ENCODE results near the gene UMAD1.

The UMAD1 gene

DNA sequence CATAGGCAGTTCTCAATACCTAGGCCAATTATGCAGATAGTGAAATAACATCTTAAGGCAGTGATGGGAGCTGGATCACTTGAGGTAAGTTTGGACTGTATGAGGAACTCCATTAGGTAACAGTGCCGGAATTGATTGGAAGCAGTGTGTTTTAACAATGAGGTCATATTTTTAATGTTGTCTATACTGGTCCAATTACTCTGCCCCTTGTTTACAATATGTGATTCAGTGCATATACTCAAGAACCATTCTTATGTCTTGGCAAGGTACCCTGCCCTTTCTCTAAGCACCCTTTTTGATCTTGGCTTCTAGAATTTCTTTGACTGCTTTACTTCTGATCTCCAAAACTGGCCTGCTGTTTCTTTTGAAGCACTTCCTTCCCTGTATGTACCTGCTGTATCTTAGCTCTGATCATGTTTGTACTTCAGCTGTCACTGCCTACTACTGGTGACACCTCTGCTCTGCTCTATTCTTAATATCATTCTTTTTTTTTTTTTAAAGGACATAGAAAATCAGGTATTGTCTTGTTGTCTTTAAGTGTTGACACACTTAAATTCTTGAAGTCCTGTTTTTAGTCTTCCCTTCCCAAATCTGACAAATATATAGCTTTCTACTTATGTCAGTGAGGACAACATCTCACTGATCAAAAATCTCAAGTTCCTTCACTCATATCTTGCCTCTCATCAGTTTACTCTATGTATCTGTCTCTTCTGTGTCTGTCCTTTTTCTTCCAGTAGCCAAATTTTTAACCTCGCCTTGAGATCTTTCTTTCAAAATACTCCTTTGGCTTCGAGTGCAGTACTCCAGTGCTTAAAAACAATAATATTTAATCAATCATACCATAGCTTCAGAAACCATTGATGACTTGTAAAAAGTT, 124.2 kb downstream of the UMAD1 start:
- DNase-seq (ENCODE audit: low spot score): no peak

- no peak for DNase-seq (ENCODE audit: low spot score)
Observed at GRCh38 chr7:7765422-7765821, 124.9 kb downstream of the UMAD1 start.

- no peak for DNase-seq (ENCODE audit: low spot score)
Observed at GRCh38 chr7:7766671-7767070, 126.1 kb downstream of the UMAD1 start.

- DNase-seq (ENCODE audit: low spot score): no peak
Observed at GRCh38 chr7:7768977-7769709, 128.6 kb downstream of the UMAD1 start.

- peak; percentile 35 for DNase-seq (ENCODE audit: low spot score)
Observed at GRCh38 chr7:7769710-7770627, 129.4 kb downstream of the UMAD1 start.

- DNase-seq (ENCODE audit: low spot score): no peak
Observed at GRCh38 chr7:7771452-7771851, 130.9 kb downstream of the UMAD1 start.

- peak; percentile 9 for DNase-seq (ENCODE audit: low spot score)
Observed at GRCh38 chr7:7772397-7772821, 131.9 kb downstream of the UMAD1 start.

DNA sequence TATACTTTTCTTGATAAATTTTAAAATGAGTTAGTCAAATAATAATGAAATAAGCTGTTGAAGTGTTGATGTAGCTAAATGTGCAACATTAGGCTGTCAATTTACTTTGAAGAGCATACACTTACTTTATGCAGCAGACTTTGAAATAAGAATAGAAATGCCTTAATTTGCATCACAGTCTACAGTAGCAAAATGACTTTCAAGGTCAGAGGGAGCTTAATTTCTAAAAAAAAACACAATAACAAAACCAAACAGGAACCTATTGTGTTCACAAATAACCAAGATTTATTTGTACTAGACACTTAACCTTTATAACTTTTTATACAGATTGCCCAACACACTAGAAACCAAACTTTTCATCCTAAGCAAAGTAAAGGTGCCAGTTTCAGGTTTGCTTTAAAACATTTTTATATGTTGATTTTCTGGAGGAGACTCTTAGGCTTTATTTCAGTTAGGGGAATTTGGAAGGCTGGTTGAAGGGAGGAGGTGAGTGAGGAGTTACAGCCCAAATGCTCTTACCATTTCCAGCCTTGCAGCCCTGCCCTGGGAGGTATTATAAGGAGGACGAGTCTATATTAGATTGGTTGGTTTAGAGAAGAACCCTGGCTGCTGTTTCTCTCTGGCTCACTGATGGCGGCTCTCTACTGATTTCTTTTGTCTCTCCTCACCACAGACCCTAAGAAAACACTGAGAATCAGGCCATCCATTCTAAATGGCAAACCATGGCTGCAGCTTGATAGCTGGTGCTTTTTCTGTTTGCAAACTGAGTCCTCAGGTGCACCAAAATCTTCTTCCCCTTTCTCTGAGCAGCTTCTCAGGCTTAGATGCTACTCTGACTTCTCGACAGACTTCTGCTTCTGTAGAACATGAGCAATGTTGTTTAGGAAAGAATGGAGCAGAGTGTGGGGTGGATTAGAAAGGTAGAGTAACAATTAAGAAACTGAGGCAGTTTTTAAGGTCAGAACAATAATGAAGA, 133.1 kb downstream of the UMAD1 start:
- no peak for DNase-seq (ENCODE audit: low spot score)

DNA sequence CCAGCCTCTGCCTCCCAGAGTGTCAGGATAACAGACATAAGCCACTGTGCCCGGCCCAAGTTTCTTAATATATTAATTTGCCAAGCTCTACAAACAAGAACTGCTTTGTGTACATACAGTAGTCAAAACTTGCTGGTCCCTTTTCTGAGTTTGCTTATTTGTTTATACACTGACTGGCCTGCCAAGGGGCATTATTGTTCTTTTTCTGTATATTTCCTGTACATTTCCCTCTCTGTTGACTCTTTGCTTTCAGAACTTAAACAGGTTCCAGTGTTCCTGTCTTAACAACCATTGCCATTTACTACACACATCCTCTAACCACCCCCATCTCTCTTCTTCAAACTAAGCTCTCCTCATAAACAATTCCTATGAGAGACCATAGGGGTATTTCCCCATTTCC, 139.3 kb downstream of the UMAD1 start:
- no peak for DNase-seq (ENCODE audit: low spot score)

DNA sequence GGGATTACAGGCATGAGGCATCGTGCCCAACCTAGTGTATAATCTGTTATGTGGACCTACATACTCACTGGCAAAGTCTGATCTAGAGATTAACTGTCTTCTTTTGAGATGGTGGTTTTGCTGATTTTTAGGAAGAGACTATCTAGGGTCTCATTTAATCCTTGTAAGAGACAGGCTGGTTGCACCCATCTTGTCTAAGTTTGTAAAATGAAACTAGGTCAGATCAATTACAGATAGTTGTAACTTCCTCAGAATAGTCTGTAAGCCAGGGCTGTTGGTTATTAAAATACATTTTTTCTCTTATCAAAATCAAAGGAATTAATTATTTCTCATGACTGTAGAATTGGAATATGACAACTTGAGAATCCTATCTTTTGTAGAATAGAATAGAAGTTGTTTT, 142.4 kb downstream of the UMAD1 start:
- no peak for DNase-seq (ENCODE audit: low spot score)

DNA sequence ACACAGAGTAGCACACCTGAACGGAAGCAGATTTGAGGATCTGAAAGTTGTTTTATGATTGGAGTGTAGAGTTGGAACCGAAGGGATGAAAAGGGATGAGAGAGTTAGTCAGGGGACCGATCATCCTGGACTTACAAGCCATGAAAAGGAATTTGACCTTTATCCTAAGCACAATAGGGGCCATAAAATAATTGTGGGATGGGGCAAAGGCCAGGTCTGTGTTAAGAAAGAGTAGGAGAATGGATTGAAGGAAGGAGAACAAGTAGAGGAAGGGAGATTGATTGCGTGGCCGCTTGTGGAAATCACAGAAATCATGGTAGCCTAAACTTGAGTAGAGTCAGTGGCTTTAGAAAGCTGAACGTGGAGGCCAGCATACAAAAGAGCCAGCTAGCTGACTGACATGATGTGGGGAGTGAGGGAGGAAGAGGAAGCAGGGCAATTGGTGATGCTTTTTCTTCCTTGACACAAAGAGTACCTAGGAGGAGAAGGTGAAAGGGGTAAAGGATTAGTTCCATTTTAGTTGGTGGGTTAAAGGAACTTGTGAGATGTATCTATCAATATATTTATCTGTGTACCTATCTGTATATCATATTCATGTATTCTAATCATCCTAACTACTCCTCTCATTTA, 144.9 kb downstream of the UMAD1 start:
- no peak for DNase-seq (ENCODE audit: low spot score)

DNA sequence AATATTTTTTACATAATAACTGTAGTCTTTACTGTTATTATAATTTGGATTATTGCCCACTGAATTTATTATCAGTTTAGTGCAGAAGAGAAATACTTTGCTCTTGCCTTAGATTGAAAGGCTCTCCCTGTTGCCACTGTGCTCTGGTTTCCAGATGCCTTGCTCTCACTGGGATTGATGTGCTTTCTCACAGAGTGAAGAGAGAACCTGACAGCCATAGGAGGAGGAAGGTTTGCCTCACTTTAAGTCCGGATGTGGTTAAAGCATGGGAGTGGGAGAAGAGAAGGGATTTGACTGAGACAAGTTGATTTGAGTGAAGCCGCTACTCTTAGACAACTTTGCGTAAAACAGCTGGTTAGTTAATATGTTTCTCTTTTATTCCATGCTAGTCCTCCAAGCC, 146.0 kb downstream of the UMAD1 start:
- no peak for DNase-seq (ENCODE audit: low spot score)

- no peak for DNase-seq (ENCODE audit: low spot score)
Observed at GRCh38 chr7:7789551-7789988, 149.0 kb downstream of the UMAD1 start.

- no peak for DNase-seq (ENCODE audit: low spot score)
Observed at GRCh38 chr7:7790041-7790741, 149.6 kb downstream of the UMAD1 start.

GRCh38 chr7:7791523-7791922, 151.0 kb downstream of the UMAD1 start:
- DNase-seq (ENCODE audit: low spot score): no peak

GRCh38 chr7:7792056-7792455, 151.5 kb downstream of the UMAD1 start:
- DNase-seq (ENCODE audit: low spot score): no peak

DNA sequence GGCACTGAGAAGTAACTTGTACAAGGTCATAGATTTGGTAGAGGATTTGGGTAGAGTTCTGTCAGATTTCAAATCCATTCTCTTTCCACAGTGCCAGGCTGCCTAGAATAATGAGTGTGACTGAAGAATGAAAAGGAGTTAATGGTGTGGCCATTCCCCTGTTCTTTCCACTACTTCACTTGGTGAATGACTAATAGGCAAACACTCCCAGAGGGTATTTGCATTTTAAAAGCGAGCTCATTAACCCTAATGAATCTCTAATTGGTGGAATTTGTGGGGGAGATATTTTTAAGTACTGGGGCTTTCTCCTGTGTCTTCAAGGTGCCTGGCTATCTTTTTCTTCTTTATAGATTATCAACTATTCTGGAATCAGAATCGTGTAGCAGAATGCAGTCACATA, 152.7 kb downstream of the UMAD1 start:
- DNase-seq (ENCODE audit: low spot score): no peak

DNA sequence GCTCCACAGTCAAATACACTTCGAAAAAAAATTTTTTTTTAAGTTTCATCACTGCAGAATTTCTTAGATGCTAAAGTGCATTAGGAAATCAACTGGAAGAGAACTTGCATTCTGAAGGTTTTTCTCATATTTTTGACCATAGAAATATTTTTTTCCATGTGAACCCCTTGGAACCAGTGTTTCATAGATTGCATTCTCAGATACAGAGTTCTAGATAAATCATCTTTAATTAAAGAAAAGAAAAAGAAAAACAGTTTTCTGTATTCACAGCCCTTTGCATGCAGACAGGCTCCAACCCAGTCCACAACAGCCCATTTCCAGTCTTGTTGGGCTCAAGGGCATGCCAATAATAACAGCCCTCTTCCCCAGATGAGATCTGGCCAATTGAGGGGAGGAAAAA, 153.4 kb downstream of the UMAD1 start:
- DNase-seq (ENCODE audit: low spot score): no peak

DNA sequence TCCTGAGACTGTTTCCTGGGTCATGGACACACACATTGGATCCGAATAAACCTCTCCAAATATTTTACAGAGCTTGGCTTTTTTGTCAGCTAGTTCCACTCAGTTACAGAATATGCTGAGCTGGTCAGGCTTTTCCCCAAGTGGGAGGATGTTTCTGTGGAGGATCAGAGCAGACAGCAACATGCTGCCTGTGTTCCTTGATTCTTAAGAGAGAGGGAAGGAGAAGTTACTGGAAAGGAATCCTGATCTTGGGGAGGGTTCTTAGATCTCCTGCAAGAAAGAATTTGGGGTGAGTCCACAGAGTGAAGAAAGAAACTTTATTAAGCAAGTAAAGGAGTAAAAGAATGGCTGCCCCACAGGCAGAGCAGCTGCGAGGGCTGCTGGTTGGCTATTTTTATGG, 154.7 kb downstream of the UMAD1 start:
- no peak for DNase-seq (ENCODE audit: low spot score)

DNA sequence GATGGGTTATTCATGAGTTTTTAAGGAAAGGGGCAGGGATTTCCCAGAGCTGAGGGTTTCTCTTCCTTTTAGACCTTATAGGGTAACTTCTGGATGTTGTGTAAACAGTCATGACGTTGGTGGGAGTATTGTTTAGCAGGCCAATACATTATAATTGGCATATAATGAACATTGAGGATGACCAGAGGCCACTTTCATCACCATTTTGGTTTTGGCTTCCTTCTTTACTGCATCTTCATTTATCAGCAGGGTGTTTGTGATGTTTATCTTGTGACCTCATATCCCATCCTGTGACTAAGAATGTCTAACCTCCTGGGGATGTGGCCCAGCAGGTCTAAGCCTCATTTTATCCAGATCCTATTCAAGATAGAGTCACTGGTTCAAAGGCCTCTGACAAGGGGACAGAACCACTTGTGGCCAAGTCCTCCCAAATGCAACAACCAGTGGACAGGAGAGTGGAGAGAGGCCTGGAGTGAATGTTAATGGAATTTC, 155.1 kb downstream of the UMAD1 start:
- peak; percentile 12 for DNase-seq (ENCODE audit: low spot score)

Measured in AG08396 (cell line).